Astrocyte of the spinal cord (primary cell): ENCODE results near the gene DNAJC7.
A peak's percentile ranks its signal among the peaks of the same experiment; 100 is the strongest.

Source experiments
- DNase-seq: peaks from one replicate; pipeline ENCODE4 v3.0.0; 2011; ENCODE audit warnings: low read depth, low spot score
- H3K4me3 ChIP-seq: 2 replicates; pipeline ENCODE4 v1.5.1; 2011; ENCODE audit warnings: low read depth, mild to moderate bottlenecking, low read length, moderate library complexity
- in situ Hi-C: cut with HindIII; loops from 2 replicates; pipeline ENCODE4 v1.10.0; 2017; ENCODE audit warnings: low sequenced_read_pairs
- TF ChIP-seq, protein P1 (sequence below): IDR thresholded peaks from 2 replicates; pipeline ENCODE4 v1.5.1; 2012; ENCODE audit warnings: low read depth, mild to moderate bottlenecking, low read length, inconsistent platforms

The DNAJC7 gene, protein sequence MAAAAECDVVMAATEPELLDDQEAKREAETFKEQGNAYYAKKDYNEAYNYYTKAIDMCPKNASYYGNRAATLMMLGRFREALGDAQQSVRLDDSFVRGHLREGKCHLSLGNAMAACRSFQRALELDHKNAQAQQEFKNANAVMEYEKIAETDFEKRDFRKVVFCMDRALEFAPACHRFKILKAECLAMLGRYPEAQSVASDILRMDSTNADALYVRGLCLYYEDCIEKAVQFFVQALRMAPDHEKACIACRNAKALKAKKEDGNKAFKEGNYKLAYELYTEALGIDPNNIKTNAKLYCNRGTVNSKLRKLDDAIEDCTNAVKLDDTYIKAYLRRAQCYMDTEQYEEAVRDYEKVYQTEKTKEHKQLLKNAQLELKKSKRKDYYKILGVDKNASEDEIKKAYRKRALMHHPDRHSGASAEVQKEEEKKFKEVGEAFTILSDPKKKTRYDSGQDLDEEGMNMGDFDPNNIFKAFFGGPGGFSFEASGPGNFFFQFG

DNA sequence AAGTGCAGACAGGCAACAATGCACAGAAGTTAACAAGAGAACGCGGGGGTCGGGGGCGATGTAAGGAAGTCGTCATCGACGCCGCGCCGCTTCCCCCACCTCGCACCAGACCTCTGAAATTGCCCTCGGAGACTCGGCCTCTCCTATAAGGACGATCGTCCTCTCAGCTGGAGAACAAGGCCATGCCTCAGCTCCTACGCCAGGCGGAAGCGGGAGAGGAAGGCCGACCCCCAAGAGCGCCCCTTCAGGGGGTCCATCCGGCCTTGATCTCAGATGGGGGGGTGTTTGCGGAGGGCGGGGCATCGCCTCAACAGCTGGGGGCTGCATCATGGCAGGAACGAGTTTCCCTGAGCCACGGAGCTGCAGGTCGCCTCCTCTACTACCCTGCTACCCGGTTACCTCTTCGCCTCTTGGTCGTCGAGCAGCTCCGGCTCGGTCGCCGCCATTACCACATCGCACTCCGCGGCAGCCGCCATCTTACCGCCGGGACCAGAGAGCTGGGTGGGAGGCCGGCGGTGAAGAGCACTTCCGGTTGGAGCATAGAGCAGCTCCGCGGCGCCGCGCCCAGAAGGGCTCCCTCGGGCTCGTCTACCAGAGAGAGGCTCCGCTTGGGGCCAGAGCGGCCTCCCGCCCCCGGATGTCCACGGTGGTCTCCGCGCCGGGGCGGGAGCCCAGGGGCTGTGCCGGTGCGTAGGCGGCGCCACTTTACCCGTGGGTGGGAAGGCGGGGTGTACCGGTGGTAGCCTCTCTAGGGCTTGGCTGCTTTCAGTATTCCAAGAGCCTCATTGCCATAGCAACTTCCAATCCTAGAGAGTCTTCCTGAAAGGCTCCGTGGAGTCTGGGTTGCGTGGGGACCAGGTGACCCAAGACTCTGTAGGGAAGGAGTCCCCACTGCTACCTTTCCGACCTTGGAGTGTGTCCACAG is at the start of gene DNAJC7:
Gene DNAJC7, minus strand, starts transcription at position 499 of the 925 bp plus-strand sequence. Its CDS starts 23 bp downstream, at position 476.
- peak within 1 kb of the TSS; percentile 98 for H3K4me3 ChIP-seq
- TF ChIP-seq, protein P1, sequence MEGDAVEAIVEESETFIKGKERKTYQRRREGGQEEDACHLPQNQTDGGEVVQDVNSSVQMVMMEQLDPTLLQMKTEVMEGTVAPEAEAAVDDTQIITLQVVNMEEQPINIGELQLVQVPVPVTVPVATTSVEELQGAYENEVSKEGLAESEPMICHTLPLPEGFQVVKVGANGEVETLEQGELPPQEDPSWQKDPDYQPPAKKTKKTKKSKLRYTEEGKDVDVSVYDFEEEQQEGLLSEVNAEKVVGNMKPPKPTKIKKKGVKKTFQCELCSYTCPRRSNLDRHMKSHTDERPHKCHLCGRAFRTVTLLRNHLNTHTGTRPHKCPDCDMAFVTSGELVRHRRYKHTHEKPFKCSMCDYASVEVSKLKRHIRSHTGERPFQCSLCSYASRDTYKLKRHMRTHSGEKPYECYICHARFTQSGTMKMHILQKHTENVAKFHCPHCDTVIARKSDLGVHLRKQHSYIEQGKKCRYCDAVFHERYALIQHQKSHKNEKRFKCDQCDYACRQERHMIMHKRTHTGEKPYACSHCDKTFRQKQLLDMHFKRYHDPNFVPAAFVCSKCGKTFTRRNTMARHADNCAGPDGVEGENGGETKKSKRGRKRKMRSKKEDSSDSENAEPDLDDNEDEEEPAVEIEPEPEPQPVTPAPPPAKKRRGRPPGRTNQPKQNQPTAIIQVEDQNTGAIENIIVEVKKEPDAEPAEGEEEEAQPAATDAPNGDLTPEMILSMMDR: no peak
- DNase-seq: peak; percentile 93
- in situ Hi-C loops: no loop called here

DNA sequence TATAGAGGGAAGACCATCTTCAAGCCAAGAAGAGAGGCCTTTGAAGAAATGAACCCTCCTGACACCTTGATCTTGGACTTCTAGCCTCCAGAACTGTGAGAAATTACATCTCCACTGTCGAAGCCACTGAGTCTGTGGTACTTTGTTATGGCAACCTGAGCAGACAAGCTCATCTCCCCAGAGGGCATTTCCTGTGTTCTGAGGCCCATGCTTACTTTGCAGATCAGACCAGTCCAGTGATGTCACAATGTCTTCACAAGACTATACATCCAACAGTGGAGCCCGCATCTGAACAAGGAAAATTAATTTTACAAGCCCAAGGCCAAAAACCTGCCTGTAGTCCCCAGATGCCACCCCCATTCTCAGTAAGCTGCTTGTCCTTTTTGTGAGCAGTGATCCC is 48.0 kb upstream of the DNAJC7 start:
- in situ Hi-C loops: no loop called here
- no peak overlapping the region for H3K4me3 ChIP-seq
- TF ChIP-seq, protein P1: no peak
- DNase-seq: peak; percentile 3

GRCh38 chr17:42062681-42063080 is 45.4 kb upstream of the DNAJC7 start:
- no peak overlapping the region for H3K4me3 ChIP-seq
- in situ Hi-C loops: no loop called here
- no peak for DNase-seq
- TF ChIP-seq, protein P1: no peak

DNA sequence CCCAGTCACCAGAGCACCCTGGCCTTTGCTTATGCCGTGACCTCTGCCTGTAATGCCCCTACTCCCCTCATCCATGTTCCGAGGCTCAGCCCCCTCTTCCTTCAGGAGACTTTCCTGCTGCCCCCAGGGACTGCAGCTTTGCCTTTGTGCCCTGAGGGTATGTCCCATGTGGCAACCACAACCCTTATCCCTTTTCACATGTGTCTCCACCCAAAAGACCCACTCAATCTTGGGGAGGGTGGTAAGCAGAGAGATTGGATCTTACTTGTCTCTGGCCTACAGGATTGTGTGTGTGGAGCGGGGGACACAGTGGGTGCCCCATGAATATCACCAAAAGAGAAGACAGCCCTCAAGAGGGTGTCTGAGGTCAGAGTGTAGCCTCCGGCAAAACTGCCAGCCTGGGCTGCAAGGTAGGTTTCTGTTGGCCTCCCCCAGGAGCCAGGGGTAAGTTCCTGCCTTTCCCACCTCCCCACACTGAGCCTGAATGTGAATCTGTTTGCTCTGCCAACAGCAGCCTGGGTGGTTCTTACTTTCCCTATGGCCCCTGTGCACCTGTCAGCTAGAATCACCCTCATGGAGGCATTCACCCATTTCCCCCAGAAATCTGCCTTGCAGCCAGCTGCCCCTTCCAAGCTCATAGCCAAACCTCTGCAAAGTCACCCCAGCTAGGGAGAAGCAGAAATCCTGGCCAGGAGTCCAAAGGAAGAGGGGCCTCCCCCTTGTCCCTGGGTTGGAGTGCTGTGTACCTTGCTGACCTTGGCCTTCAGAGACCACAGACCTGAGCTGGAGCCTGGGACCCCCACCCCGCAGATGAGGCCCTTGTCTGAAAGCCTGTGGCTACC is 44.6 kb upstream of the DNAJC7 start:
- in situ Hi-C loops: no loop called here
- no peak for DNase-seq
- TF ChIP-seq, protein P1: no peak
- no peak overlapping the region for H3K4me3 ChIP-seq

DNA sequence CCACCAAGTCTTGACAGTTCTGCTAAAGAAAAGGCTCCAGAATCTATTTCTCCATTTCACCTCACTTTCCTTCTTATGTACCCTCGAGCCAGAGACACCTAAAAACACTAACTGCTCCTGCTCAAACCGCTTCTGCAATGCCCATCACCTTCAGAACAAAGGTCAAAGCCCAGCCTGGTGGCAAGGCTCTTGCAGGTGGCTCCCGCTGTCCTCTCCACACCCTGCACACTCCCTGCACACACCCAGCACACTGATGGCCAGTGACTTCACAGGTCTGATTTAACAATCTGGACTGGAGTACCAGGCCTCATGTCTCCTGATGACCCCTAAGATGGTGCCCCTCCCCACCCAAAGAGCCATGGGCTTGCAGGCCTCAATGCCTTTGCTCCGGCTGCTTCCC is 43.0 kb upstream of the DNAJC7 start:
- in situ Hi-C loops: no loop called here
- no peak overlapping the region for H3K4me3 ChIP-seq
- TF ChIP-seq, protein P1: no peak
- no peak for DNase-seq

DNA sequence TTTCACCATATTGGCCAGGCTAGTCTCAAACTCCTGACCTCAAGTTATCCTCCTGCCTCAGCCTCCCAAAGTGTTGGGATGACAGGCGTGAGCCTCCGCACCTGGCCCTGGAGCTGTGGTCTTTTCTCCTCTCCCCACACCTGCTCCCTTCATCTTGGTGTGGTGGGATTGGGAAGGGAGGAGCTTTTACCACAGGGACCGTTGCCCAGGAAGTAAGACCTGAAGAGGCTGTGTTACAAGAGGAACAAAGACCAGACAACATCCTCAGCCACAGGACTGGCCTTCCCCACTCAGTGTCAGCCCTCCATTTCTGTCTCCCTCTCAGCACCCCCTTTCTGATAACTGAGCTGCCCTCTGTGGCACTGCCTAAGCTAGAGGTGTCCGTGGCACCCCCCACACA is 42.6 kb upstream of the DNAJC7 start:
- no peak for DNase-seq
- H3K4me3 ChIP-seq: no peak overlapping the region
- TF ChIP-seq, protein P1: no peak
- in situ Hi-C loops: no loop called here
